Measurements from ENCODE around the gene LTK.

LTK gene

GRCh38 chr15:41503669-41504010 is 10.0 kb downstream of the LTK start:
- TF ChIP-seq CTCF (IDR thresholded peaks at IDR 0.05; ENCODE audit: extremely low read depth, missing control alignments): no peak
- DNase-seq (ENCODE audit: low spot score): no peak

- peak; percentile 30 for DNase-seq (ENCODE audit: low spot score)
Observed at GRCh38 chr15:41502795-41503668, 10.6 kb downstream of the LTK start.

GRCh38 chr15:41501931-41502794 is 11.5 kb downstream of the LTK start:
- peak; percentile 58 for DNase-seq (ENCODE audit: low spot score)

More at GRCh38 chr15:41502795-41503668, 10.6 kb downstream of the LTK start:
- TF ChIP-seq CTCF (IDR thresholded peaks at IDR 0.05; ENCODE audit: extremely low read depth, missing control alignments): no peak

GRCh38 chr15:41501191-41501917 is 12.3 kb downstream of the LTK start:
- TF ChIP-seq CTCF (IDR thresholded peaks at IDR 0.05; ENCODE audit: extremely low read depth, missing control alignments): no peak
- peak; percentile 71 for DNase-seq (ENCODE audit: low spot score)

More at GRCh38 chr15:41501931-41502794, 11.5 kb downstream of the LTK start:
- no peak for TF ChIP-seq CTCF (IDR thresholded peaks at IDR 0.05; ENCODE audit: extremely low read depth, missing control alignments)

- DNase-seq (ENCODE audit: low spot score): no peak
- TF ChIP-seq CTCF (IDR thresholded peaks at IDR 0.05; ENCODE audit: extremely low read depth, missing control alignments): no peak
Observed at GRCh38 chr15:41499109-41499851, 14.3 kb downstream of the LTK start.

GRCh38 chr15:41498657-41499056 is 15.0 kb downstream of the LTK start:
- DNase-seq (ENCODE audit: low spot score): no peak
- TF ChIP-seq CTCF (IDR thresholded peaks at IDR 0.05; ENCODE audit: extremely low read depth, missing control alignments): no peak

Data from GM20000 (cell line).